ENCODE measurements around the gene CTRL.

GRCh38 chr16:67966549-67967182, 35.0 kb upstream of the CTRL start:
- TF ChIP-seq CTCF (IDR thresholded peaks at IDR 0.05) (no peak), POLR2A (IDR thresholded peaks at IDR 0.05) (no peak)
